ENCODE results near the gene DNAJC15. TPM values are rescaled to one million over a fixed set of nuclear protein-coding genes. Genes with fewer than 3 reads are reported as not detected.

The DNAJC15 gene
- total RNA-seq, 1 experiment from 2014 or later, result 10.8 TPM

DNA sequence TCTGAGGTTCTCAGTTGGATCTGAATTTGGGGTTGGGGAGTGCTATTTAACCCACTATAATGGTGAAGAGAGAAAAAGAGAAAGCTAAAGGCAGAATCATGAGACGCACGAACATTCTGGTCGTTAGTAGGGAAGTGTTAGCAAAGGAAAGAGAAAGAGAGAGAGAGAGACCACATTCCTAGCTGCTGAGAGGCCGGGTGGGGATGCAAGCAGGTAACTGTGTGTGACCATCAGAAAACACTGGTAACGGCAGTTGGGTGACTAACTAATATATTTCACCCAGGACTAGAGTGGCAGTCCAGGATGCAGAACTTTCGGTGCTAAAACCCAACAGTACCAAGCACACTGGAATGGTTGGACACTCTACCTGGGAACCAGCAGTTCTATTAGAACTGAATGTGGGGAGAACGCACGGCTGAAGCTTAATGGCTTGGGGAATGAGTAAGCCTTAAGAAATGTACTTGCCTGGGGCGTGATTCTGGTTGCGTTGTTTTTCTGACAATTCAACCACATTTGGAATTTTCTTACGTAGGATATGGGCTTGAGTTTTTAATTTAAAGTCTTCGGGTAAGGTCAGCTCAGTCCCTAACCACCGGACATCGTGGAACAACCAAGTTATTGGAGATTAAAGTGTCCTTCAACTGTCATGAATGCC lies 130.2 kb downstream of the DNAJC15 start:
- Histone ChIP-seq H3K9ac (ENCODE audit: low read length) (no peak overlapping the region), H3K27ac (ENCODE audit: low read depth, low read length) (no peak overlapping the region), H3K9me2 (ENCODE audit: insufficient read depth) (no peaks in the 10 kb centered on the region), H4K20me1 (ENCODE audit: insufficient read depth) (no peaks in the 10 kb centered on the region), H3K27me3 (ENCODE audit: insufficient read depth, low read length) (no peaks in the 10 kb centered on the region), H3K79me2 (ENCODE audit: insufficient read depth, low read length) (no peaks in the 10 kb centered on the region), H3K4me2 (ENCODE audit: low read length) (peak overlapping the region; percentile 62), H2AFZ (ENCODE audit: low read depth, low read length, poor library complexity, severe bottlenecking) (no peak overlapping the region), H3K36me3 (ENCODE audit: control insufficient read depth in 1 of 2, insufficient read depth in 2 of 2, low read length in 2 of 2) (no peaks in the 10 kb centered on the region), H3K9me3 (ENCODE audit: control insufficient read depth in 1 of 2, insufficient read depth in 1 of 2, low read depth in 1 of 2, low read length in 2 of 2) (no peaks in the 10 kb centered on the region), H3K4me3 (replicated peaks in 1 of 2; ENCODE audit: low read depth in 1 of 2, low read length in 2 of 2) (peak overlapping the region in 1 of 2 experiments; percentile 15; a peak in 1 of 4 replicates), H3K4me1 (ENCODE audit: control insufficient read depth in 1 of 2, insufficient read depth in 2 of 2, low read length in 2 of 2) (peaks cover 9 to 14% of the 10 kb centered on the region in 2 experiments; a peak in 2 of 4 replicates)
- no peak for TF ChIP-seq EZH2phosphoT487 (IDR thresholded peaks at IDR 0.05; ENCODE audit: borderline replicate concordance)
- peak; percentile 7; the same call in 1 of the 2 replicates for TF ChIP-seq FOSL1 (IDR thresholded peaks at IDR 0.05; ENCODE audit: low read depth)
- no peak for TF ChIP-seq ELF1 (IDR thresholded peaks at IDR 0.05; ENCODE audit: borderline replicate concordance, low read depth)
- TF ChIP-seq CTCF (IDR thresholded peaks at IDR 0.05 in 2 of 3, conservative IDR thresholded peaks at IDR 0.05 in 1 of 3; ENCODE audit: borderline replicate concordance in 1 of 3, insufficient read depth in 1 of 3, low read depth in 2 of 3, low read length in 2 of 3), result no peak
- TF ChIP-seq POLR2AphosphoS5 (IDR thresholded peaks at IDR 0.05; ENCODE audit: low read depth, low read length), result no peak
- TF ChIP-seq EZH2 (IDR thresholded peaks at IDR 0.05), result no peak
- intact Hi-C loops (cut with micrococcal nuclease), result no loop called here
- BruUV-seq (replicated peaks), result no TSS peak
- DNase-seq (ENCODE audit: low read depth, low spot score) (no peak), ATAC-seq (peak; percentile 58; the same call in 1 of the 2 replicates)
- POLR2A ChIA-PET, result no interaction called here
- RAD21 ChIA-PET (ENCODE audit: low non-redundant PET in 1 of 2, low total read pairs in 2 of 2, uncharacterized antibody in 2 of 2, unreplicated experiment in 2 of 2), result no interaction called here
- CTCF ChIA-PET, result no interaction called here

DNA sequence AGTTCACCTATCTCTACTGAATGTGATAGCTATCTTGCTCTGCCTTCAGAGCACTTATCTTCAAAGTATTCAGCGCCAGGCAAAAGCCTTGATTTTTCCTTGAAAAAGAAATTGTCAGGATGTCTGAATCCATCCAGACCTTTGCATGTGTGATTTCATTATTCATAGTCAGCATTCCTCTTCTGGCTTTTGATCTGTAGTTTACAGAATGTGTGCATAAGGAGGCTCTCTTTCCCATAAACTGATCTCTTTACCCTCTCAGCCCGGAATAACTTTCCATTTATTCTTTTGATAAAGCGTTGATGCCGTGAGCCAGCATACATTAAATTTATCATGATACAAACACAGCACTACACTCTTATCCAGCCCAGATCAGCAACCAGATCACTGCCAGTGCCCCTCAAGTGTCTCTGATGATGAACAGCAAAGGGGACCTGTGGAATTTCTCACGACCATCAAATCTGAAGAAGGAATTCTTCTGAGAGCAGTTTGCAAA lies 130.8 kb downstream of the DNAJC15 start:
- ChIA-PET POLR2A (no interaction called here), CTCF (no interaction called here), RAD21 (ENCODE audit: low non-redundant PET in 1 of 2, low total read pairs in 2 of 2, uncharacterized antibody in 2 of 2, unreplicated experiment in 2 of 2) (no interaction called here)
- BruUV-seq (replicated peaks), result no TSS peak
- Histone ChIP-seq H3K36me3 (ENCODE audit: control insufficient read depth in 1 of 2, insufficient read depth in 2 of 2, low read length in 2 of 2) (no peaks in the 10 kb centered on the region), H3K27me3 (ENCODE audit: insufficient read depth, low read length) (no peaks in the 10 kb centered on the region), H3K4me1 (ENCODE audit: control insufficient read depth in 1 of 2, insufficient read depth in 2 of 2, low read length in 2 of 2) (peaks cover 13 to 14% of the 10 kb centered on the region in 2 experiments; a peak in 3 of 4 replicates), H3K9me2 (ENCODE audit: insufficient read depth) (no peaks in the 10 kb centered on the region), H3K4me3 (replicated peaks in 1 of 2; ENCODE audit: low read depth in 1 of 2, low read length in 2 of 2) (peak overlapping the region in 1 of 2 experiments; percentile 15; a peak in 1 of 4 replicates), H3K4me2 (ENCODE audit: low read length) (peak overlapping the region; percentile 62), H3K27ac (ENCODE audit: low read depth, low read length) (no peak overlapping the region), H4K20me1 (ENCODE audit: insufficient read depth) (no peaks in the 10 kb centered on the region), H2AFZ (ENCODE audit: low read depth, low read length, poor library complexity, severe bottlenecking) (no peak overlapping the region), H3K9ac (ENCODE audit: low read length) (no peak overlapping the region), H3K9me3 (ENCODE audit: control insufficient read depth in 1 of 2, insufficient read depth in 1 of 2, low read depth in 1 of 2, low read length in 2 of 2) (no peaks in the 10 kb centered on the region), H3K79me2 (ENCODE audit: insufficient read depth, low read length) (no peaks in the 10 kb centered on the region)
- TF ChIP-seq CBX3 (IDR thresholded peaks at IDR 0.05; ENCODE audit: low read depth), result no peak
- no peak for TF ChIP-seq SRF (IDR thresholded peaks at IDR 0.05; ENCODE audit: low read depth)
- no peak for TF ChIP-seq TCF7L2 (IDR thresholded peaks at IDR 0.05; ENCODE audit: borderline replicate concordance, extremely low read depth, insufficient read depth, insufficient read length)
- TF ChIP-seq FOSL1 (IDR thresholded peaks at IDR 0.05; ENCODE audit: low read depth), result no peak
- no peak for TF ChIP-seq ATF3 (IDR thresholded peaks at IDR 0.05)
- no peak for TF ChIP-seq JUND (IDR thresholded peaks at IDR 0.05)
- TF ChIP-seq CEBPB (IDR thresholded peaks at IDR 0.05; ENCODE audit: low read depth), result no peak
- intact Hi-C loops (cut with micrococcal nuclease), result no loop called here
- DNase-seq (ENCODE audit: low read depth, low spot score), result no peak
- no peak for ATAC-seq

All from HCT116 (cell line).